ENCODE data around the gene COL4A2.

DNA sequence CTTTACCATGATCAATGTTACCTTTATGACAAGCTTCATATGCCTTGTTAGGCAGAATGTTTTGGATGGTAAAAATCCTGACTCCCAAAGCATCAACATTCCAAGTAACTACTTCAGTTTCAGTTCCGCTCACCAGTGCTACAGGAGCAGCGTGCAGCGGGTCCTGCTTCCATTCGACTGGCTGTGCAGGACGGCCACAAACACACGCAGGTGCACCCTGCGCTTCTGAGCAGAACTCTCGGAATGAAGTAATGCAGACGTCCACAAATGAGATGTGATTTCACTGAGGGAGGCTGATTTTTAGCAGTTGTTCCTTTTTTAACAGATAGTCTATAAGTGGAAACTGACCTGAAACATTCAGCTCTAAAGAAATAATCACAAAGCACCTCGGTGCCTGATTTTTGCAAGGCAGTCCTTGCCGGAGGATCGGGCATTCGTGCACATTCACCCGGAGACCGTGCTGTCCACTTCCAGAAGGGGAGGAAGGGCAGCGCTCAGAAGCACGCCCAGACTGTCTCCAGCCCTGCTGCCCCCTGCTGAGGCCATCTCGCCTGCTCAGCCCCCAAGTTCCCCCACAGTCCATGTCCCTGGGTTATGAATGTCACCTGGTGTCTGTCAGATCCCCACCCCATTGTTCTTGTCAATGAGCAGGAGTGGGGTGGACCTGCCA, 168.6 kb downstream of the COL4A2 start:
- TF ChIP-seq, protein P1, sequence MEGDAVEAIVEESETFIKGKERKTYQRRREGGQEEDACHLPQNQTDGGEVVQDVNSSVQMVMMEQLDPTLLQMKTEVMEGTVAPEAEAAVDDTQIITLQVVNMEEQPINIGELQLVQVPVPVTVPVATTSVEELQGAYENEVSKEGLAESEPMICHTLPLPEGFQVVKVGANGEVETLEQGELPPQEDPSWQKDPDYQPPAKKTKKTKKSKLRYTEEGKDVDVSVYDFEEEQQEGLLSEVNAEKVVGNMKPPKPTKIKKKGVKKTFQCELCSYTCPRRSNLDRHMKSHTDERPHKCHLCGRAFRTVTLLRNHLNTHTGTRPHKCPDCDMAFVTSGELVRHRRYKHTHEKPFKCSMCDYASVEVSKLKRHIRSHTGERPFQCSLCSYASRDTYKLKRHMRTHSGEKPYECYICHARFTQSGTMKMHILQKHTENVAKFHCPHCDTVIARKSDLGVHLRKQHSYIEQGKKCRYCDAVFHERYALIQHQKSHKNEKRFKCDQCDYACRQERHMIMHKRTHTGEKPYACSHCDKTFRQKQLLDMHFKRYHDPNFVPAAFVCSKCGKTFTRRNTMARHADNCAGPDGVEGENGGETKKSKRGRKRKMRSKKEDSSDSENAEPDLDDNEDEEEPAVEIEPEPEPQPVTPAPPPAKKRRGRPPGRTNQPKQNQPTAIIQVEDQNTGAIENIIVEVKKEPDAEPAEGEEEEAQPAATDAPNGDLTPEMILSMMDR (IDR thresholded peaks at IDR 0.05), result no peak
- no peak for TF ChIP-seq POLR2AphosphoS5 (IDR thresholded peaks at IDR 0.05; ENCODE audit: insufficient read depth in 1 of 2, low read depth in 1 of 2)
- TF ChIP-seq POLR2A (IDR thresholded peaks at IDR 0.05), result no peak

Measured in vagina (tissue), 2 donors.